H9 (cell line): ENCODE results near the gene CCR1. TPM values are rescaled to one million over a fixed set of nuclear protein-coding genes. Genes with fewer than 3 reads are reported as not detected.

Experiments
- DNase-seq: peaks from one replicate; pipeline ENCODE4 v3.0.0-alpha.2; 2017
- H2AFZ ChIP-seq: one replicate; pipeline ENCODE4 v1.6.1; 2013; ENCODE audit warnings: mild to moderate bottlenecking, low read length, control low read depth, moderate library complexity
- H2AK5ac ChIP-seq: 2 replicates; pipeline ENCODE4 v1.6.1; 2013; ENCODE audit warnings: low read length, control low read depth, mixed read lengths; ENCODE audit not compliant: insufficient read length
- H2BK120ac ChIP-seq: one replicate; pipeline ENCODE4 v1.6.1; 2013; ENCODE audit warnings: low read depth, mild to moderate bottlenecking, low read length, control low read depth, inconsistent platforms; ENCODE audit not compliant: poor library complexity, severe bottlenecking
- H2BK12ac ChIP-seq: 2 replicates; pipeline ENCODE4 v1.6.1; 2013; ENCODE audit warnings: low read length, control low read depth, mixed read lengths, low read depth; ENCODE audit not compliant: insufficient read length
- H2BK15ac ChIP-seq: 2 replicates; pipeline ENCODE4 v1.6.1; 2013; ENCODE audit warnings: low read depth, low read length, control low read depth
- H2BK20ac ChIP-seq: one replicate; pipeline ENCODE4 v1.6.1; 2013; ENCODE audit warnings: low read depth, mild to moderate bottlenecking, low read length, control low read depth, inconsistent platforms; ENCODE audit not compliant: poor library complexity, severe bottlenecking
- H2BK5ac ChIP-seq: 2 replicates; pipeline ENCODE4 v1.6.1; 2013; ENCODE audit warnings: low read length, control low read depth, mixed read lengths; ENCODE audit not compliant: insufficient read length
- H3K14ac ChIP-seq: 2 replicates; pipeline ENCODE4 v1.6.1; 2013; ENCODE audit warnings: low read length, control low read depth; ENCODE audit not compliant: insufficient read depth
- H3K18ac ChIP-seq: 2 replicates; pipeline ENCODE4 v1.6.1; 2013; ENCODE audit warnings: low read depth, mild to moderate bottlenecking, mixed read lengths, low read length, control low read depth; ENCODE audit not compliant: insufficient read length
- H3K23ac ChIP-seq: 2 replicates; pipeline ENCODE4 v1.6.1; 2013; ENCODE audit warnings: low read length, control low read depth, mixed read lengths, low read depth; ENCODE audit not compliant: insufficient read length
- H3K23me2 ChIP-seq: 2 replicates; pipeline ENCODE4 v1.6.1; 2013; ENCODE audit warnings: low read depth, mild to moderate bottlenecking, mixed read lengths, low read length, control low read depth; ENCODE audit not compliant: insufficient read length, poor library complexity, severe bottlenecking
- H3K27ac ChIP-seq: 2 replicates; pipeline ENCODE4 v1.5.1; 2013; ENCODE audit warnings: low read length, control low read depth, mixed read lengths, low read depth; ENCODE audit not compliant: insufficient read length
- H3K27me3 ChIP-seq: 2 replicates; pipeline ENCODE4 v1.6.1; 2013; ENCODE audit warnings: low read length, control low read depth, inconsistent platforms; ENCODE audit not compliant: insufficient read depth
- H3K4ac ChIP-seq: 2 replicates; pipeline ENCODE4 v1.6.1; 2013; ENCODE audit warnings: low read depth, mild to moderate bottlenecking, control low read depth, inconsistent platforms, low read length, moderate library complexity
- H3K4me1 ChIP-seq: 2 replicates; pipeline ENCODE4 v1.6.1; 2013; ENCODE audit warnings: low read length, control low read depth, inconsistent platforms; ENCODE audit not compliant: insufficient read depth
- H3K4me2 ChIP-seq: 2 replicates; pipeline ENCODE4 v1.6.1; 2013; ENCODE audit warnings: low read length, control low read depth, mixed read lengths; ENCODE audit not compliant: insufficient read length, insufficient read depth
- H3K56ac ChIP-seq: 2 replicates; pipeline ENCODE4 v1.6.1; 2013; ENCODE audit warnings: low read depth, mild to moderate bottlenecking, mixed read lengths, low read length, control low read depth; ENCODE audit not compliant: insufficient read length
- H3K79me1 ChIP-seq: 2 replicates; pipeline ENCODE4 v1.6.1; 2013; ENCODE audit warnings: low read depth, mild to moderate bottlenecking, moderate library complexity, low read length, control low read depth, inconsistent platforms; ENCODE audit not compliant: insufficient read depth, poor library complexity, severe bottlenecking
- H3K79me2 ChIP-seq: 2 replicates; pipeline ENCODE4 v1.6.1; 2013; ENCODE audit warnings: low read length, control low read depth, inconsistent platforms; ENCODE audit not compliant: insufficient read depth
- H3K9ac ChIP-seq: 2 replicates; pipeline ENCODE4 v1.6.1; 2013; ENCODE audit warnings: low read length, control low read depth, mixed read lengths; ENCODE audit not compliant: insufficient read length; ENCODE audit errors: extremely low read depth
- H3K9me3 ChIP-seq: one replicate; pipeline ENCODE4 v1.6.1; 2013; ENCODE audit warnings: low read depth, low read length, inconsistent platforms; ENCODE audit not compliant: control insufficient read depth
- H3T11ph ChIP-seq: one replicate; pipeline ENCODE4 v1.6.1; 2013; ENCODE audit warnings: mild to moderate bottlenecking, low read length, control low read depth, inconsistent platforms
- H4K20me1 ChIP-seq: one replicate; pipeline ENCODE4 v1.6.1; 2013; ENCODE audit not compliant: control insufficient read depth, insufficient read length, insufficient read depth
- H4K5ac ChIP-seq: 2 replicates; pipeline ENCODE4 v1.6.1; 2013; ENCODE audit warnings: low read depth, mild to moderate bottlenecking, mixed read lengths, low read length, control low read depth; ENCODE audit not compliant: insufficient read length
- H4K8ac ChIP-seq: replicated peaks from 2 replicates; pipeline ENCODE4 v1.6.1; 2013; ENCODE audit warnings: low read length, control low read depth, mixed read lengths, low read depth; ENCODE audit not compliant: insufficient read length
- H4K91ac ChIP-seq: 2 replicates; pipeline ENCODE4 v1.6.1; 2013; ENCODE audit warnings: low read depth, mild to moderate bottlenecking, moderate library complexity, mixed read lengths, low read length, control low read depth; ENCODE audit not compliant: insufficient read length
- H3K27ac Mint-ChIP-seq, 3 experiments: 2 replicates in 2 of 3; 3 replicates in 1 of 3; pipeline ENCODE4 v1.8.0; 2020 to 2021; ENCODE audit warnings: mixed read lengths in 3 of 3, mild to moderate bottlenecking in 1 of 3, moderate library complexity in 1 of 3
- H3K27me3 Mint-ChIP-seq: 2 replicates; pipeline ENCODE4 v1.8.0; 2021; ENCODE audit warnings: low read depth, mild to moderate bottlenecking, moderate library complexity, mixed read lengths
- H3K36me3 Mint-ChIP-seq, 3 experiments: 2 replicates in 2 of 3; 3 replicates in 1 of 3; pipeline ENCODE4 v1.8.0; 2020 to 2021; ENCODE audit warnings: low read depth in 3 of 3, mixed read lengths in 3 of 3; ENCODE audit not compliant: insufficient read depth in 1 of 3
- H3K4me1 Mint-ChIP-seq, 2 experiments: 2 replicates each; pipeline ENCODE4 v1.8.0; 2020; ENCODE audit warnings: mixed read lengths in 2 of 2
- H3K4me3 Mint-ChIP-seq, 2 experiments: 2 replicates in 1 of 2; 3 replicates in 1 of 2; pipeline ENCODE4 v1.8.0; 2020 to 2021; ENCODE audit warnings: mild to moderate bottlenecking in 2 of 2, mixed read lengths in 2 of 2, moderate library complexity in 1 of 2
- H3K9me3 Mint-ChIP-seq, 2 experiments: 2 replicates in 1 of 2; 3 replicates in 1 of 2; pipeline ENCODE4 v1.8.0; 2020; ENCODE audit warnings: mild to moderate bottlenecking in 2 of 2, mixed read lengths in 2 of 2, moderate library complexity in 1 of 2
- CTCF ChIP-seq: fragments of 200-600 bp; sonication (generic); conservative IDR thresholded peaks from 3 replicates; pipeline ENCODE4 v1.8.0; 2021; ENCODE audit warnings: antibody characterized with exemption, mild to moderate bottlenecking
- WGBS: extraction: QIAGEN DNeasy Blood & Tissue Kit; methylation state at CpG from one replicate; pipeline ENCODE4 v1.1.7; 2013; ENCODE audit warnings: missing lambda C conversion rate, low lambda C conversion rate, mixed read lengths; ENCODE audit not compliant: insufficient read length; ENCODE audit errors: extremely low coverage; 5-methylcytosine and 5-hydroxymethylcytosine counted together
- total RNA-seq: library from RNA; stranded (reverse); gene quantifications from 2 replicates; pipeline ENCODE4 v1.2.1, GENCODE V29; 2021

CCR1 gene
- total RNA-seq, 1 experiment from 2014 or later: not detected

DNA sequence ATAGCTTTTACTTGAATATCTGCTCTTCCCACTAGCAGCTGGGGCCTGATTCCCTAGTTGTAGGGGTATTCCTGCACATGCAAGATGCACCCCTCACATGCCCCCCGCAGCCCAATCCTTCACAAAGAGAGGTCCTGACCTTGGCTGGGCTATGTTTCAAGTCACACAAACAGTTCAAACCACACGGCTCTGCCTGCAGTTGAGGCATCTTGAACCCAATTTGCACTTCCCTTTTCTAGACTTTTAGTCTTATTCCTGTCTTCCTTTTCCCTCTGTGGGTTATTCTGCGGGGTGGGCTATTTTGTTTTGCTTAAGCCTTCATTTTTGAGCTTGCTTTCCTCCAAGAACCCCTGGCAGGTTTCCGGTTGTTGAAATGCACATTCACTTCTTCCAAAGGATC is 13.3 kb upstream of the CCR1 start:
- H3K9me3 Mint-ChIP-seq: peaks cover 8% of the 10 kb centered on the region in 2 experiments; a peak in 4 of 5 replicates
- H3K4me2 ChIP-seq: no peak overlapping the region

More for the DNA sequence above, 13.3 kb upstream of the CCR1 start:
- Histone ChIP-seq H3K4ac (no peak overlapping the region), H3K79me1 (no peaks in the 10 kb centered on the region), H3K79me2 (no peaks in the 10 kb centered on the region), H2BK5ac (no peak overlapping the region), H3K9ac (no peak overlapping the region), H2BK12ac (no peak overlapping the region), H4K8ac (no peak overlapping the region), H3K27me3 (no peaks in the 10 kb centered on the region), H2AK5ac (no peak overlapping the region), H4K91ac (no peak overlapping the region), H3K18ac (no peak overlapping the region), H2BK20ac (no peak overlapping the region), H2AFZ (no peak overlapping the region), H3K56ac (no peak overlapping the region), H3K9me3 (no peaks in the 10 kb centered on the region), H3K27ac (no peak overlapping the region), H3K23me2 (no peaks in the 10 kb centered on the region), H4K5ac (no peak overlapping the region), H3K4me1 (no peaks in the 10 kb centered on the region), H2BK120ac (no peak overlapping the region), H3K14ac (no peak overlapping the region), H3T11ph (no peak overlapping the region), H2BK15ac (no peak overlapping the region), H3K23ac (no peak overlapping the region), H4K20me1 (no peaks in the 10 kb centered on the region)
- H3K36me3 Mint-ChIP-seq: 0 out of 7 replicates have a peak, but pooled peaks cover 0 to 4% (median 0%) of the 10 kb centered on the region in 3 experiments
- WGBS: no CpG with 5 or more reads among the region's 4 CpGs
- H3K4me3 Mint-ChIP-seq: no peak overlapping the region
- H3K27ac Mint-ChIP-seq: no peak overlapping the region
- H3K27me3 Mint-ChIP-seq: peaks cover 3% of the 10 kb centered on the region; the same call in 1 of the 2 replicates
- no peaks in the 10 kb centered on the region for H3K4me1 Mint-ChIP-seq
- TF ChIP-seq CTCF: no peak
- DNase-seq: no peak
